HG03565 (cell line): Measurements from ENCODE around the gene RGMB.
A peak's percentile ranks its signal among the peaks of the same experiment; 100 is the strongest.

Experiments
- ATAC-seq: cut with Tn5 transposase; IDR thresholded peaks from one replicate; pipeline ENCODE4 v1.9.1; 2021; ENCODE audit warnings: mild to moderate bottlenecking, moderate library complexity; ENCODE audit not compliant: unreplicated experiment

Gene RGMB

GRCh38 chr5:98825582-98826375 is 52.3 kb downstream of the RGMB start:
- no peak for ATAC-seq

DNA sequence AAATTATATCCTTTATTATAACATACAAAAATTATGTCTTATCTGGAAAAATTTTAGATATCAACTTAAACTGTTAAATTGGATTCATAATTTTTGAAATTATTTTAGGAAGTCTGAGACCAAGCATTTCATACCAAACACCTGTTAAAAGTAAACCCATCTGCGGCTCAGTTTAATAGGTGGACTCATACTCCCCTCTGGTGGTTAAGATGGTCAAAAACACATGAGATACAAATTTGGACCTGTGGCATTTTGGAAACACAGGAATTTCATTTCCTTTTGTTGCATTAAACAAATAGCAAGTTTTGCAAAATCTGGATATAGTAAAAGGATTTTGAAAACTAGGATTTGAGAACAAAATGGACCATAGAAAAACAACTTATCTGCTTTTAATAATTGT is 53.7 kb downstream of the RGMB start:
- peak; percentile 70 for ATAC-seq

- no peak for ATAC-seq
Observed at GRCh38 chr5:98827588-98828284, 54.3 kb downstream of the RGMB start.

DNA sequence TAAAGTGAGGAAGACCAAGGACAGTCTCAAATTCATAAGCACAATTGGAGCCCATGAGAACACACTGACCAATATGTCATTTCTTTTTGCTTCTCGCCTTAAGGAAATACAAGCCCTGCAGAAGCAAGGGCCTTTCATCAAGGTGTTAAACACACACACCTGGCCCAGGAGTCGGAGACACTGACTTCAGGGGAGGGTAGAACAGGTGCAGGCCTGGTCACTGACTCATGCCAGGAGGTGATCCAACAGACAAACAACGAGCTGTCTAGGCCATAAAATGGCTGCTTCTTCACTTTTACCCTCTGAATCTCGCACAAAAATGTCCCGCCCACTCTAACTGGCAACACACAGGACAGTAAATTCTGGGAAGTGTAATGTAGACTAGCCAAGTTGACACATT is 62.7 kb downstream of the RGMB start:
- no peak for ATAC-seq

DNA sequence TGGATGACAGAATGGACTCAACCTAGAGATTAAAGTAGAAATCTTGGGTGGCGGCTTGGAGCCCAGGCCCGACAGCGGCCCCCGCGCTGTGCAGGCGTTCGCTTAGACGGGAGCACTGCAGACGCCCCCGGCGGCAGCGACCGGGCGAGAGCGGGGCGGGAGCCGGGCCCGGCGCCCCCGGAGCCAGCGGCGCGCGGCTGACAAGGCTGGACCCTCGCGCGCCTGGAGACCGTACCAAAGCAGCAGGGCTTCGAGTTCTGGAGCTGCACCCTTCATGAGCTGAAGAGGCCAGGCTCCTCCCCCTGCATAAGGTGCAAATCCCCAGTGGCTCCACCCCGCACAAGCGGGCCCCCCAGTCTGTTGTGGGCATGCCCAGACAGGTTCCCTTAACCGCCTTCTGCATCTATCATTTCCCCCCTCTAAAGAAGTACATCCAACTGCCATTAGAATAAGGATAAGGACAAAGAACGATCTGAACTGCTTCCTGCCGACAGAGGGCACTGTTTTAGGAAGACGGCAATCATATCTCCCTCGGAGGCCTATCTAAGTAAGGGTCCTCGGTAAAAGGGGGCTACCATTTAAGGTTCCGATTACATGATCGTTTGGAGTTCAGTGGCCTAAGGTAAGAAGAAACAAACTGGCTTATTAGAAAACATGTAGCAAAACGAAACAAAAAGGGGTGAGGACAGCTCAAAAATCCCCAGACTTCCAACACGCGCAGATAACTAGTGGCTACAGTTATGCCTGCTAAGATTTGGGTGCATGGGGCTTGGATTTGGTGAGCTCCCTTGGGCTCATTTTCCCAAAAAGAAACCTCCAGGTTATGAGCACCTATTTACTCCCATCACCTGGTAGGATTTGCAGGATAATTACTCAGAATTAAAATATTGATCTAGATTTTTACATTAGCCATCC is 66.3 kb downstream of the RGMB start:
- ATAC-seq = peak; percentile 66

GRCh38 chr5:98840946-98841345 is 67.5 kb downstream of the RGMB start:
- ATAC-seq = no peak

- ATAC-seq = no peak
Observed at GRCh38 chr5:98843481-98843880, 70.0 kb downstream of the RGMB start.

GRCh38 chr5:98844865-98845264 is 71.4 kb downstream of the RGMB start:
- no peak for ATAC-seq

DNA sequence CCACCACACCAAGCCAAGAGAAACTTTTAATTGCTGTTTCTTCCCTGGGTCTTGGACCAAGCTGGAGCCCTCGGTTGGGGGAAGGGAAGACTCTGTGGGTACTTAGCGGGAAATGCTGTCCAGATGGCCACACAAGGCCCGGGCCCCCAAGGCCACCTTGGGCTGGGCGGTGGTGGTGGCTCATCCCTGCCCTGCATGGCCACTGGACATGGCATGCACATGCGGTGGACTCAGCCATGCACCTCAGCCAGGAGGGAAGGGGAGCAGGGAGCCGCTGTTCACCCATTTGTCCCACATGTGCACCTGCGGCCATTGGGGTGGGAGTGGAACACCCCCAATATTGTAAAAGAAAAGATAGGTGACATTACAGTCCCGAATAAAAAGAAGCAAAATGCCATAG is 72.4 kb downstream of the RGMB start:
- ATAC-seq = no peak
